SK-N-MC (cell line): ENCODE data around the gene RFX3.

ENCODE experiments used
- DNase-seq: peaks from one replicate; pipeline ENCODE4 v3.0.0-alpha.2; 2011; ENCODE audit warnings: low read depth, low spot score
- H3K27ac ChIP-seq: fragments of 200-600 bp; sonication (generic); 2 replicates; pipeline ENCODE4 v1.5.1; 2016; ENCODE audit warnings: mixed run types
- H3K36me3 ChIP-seq: fragments of 200-600 bp; sonication (generic); 2 replicates; pipeline ENCODE4 v1.6.1; 2017; ENCODE audit warnings: antibody characterized with exemption, low read length, mixed read lengths; ENCODE audit not compliant: insufficient read depth
- H3K4me3 ChIP-seq: fragments of 200-600 bp; sonication (generic); 2 replicates; pipeline ENCODE4 v1.5.1; 2016
- H3K9ac ChIP-seq: fragments of 200-600 bp; sonication (generic); 2 replicates; pipeline ENCODE4 v1.8.0; 2017; ENCODE audit warnings: mixed run types, mixed read lengths; ENCODE audit not compliant: insufficient read length
- H3K9me3 ChIP-seq: fragments of 200-600 bp; sonication (generic); 2 replicates; pipeline ENCODE4 v1.6.1; 2017; ENCODE audit warnings: low read depth, mild to moderate bottlenecking, antibody characterized with exemption, low read length, moderate library complexity, mixed read lengths
- EZH2 ChIP-seq: fragments of 200-600 bp; sonication (generic); IDR thresholded peaks from one replicate; pipeline ENCODE4 v1.6.1; 2017; ENCODE audit warnings: antibody characterized with exemption
- FOXP2 ChIP-seq: optimal IDR thresholded peaks from 2 replicates; pipeline ENCODE3; 2011; ENCODE audit warnings: mild to moderate bottlenecking, moderate library complexity; ENCODE audit not compliant: insufficient read depth; ENCODE audit errors: extremely low read length, control extremely low read depth
- POLR2AphosphoS5 ChIP-seq: IDR thresholded peaks from 2 replicates; pipeline ENCODE4 v1.6.1; 2012; ENCODE audit warnings: mild to moderate bottlenecking, low read depth, low read length, borderline replicate concordance

Gene RFX3

DNA sequence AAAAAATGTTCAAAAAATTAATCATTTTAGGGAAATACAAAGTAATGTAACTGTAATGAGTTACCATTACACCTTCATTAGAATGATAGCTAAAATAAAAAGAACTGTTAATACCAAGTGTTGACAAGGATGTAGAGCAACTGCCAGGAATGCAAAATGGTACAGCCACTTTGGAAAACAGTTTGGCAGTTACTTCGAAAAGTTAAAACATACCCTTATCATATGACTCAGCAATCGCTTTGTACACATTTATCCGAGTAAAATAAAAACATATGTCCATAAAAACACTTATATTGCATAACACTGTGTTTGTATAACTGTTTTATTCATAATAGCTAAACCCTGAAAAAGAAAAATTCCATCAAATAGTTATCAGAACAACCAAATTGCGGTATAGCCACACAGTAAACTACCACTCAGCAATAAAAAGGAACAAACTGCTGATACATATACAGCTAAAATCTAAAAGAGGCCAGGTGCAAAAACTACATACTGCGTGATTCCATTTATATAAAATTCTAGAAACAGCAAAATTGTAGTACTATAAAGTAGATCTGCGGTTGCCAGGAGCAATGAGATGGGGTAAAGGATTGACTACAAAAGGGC is 61.7 kb downstream of the RFX3 start:
- no peak for DNase-seq
- peaks cover 13% of the 10 kb centered on the region for H3K9me3 ChIP-seq
- TF ChIP-seq POLR2AphosphoS5 (no peak), FOXP2 (no peak), EZH2 (no peak)
- no peaks in the 10 kb centered on the region for H3K36me3 ChIP-seq
- no peak overlapping the region for H3K4me3 ChIP-seq
- H3K9ac ChIP-seq = no peak overlapping the region
- peak overlapping the region; percentile 7; the same call in 1 of the 2 replicates for H3K27ac ChIP-seq

DNA sequence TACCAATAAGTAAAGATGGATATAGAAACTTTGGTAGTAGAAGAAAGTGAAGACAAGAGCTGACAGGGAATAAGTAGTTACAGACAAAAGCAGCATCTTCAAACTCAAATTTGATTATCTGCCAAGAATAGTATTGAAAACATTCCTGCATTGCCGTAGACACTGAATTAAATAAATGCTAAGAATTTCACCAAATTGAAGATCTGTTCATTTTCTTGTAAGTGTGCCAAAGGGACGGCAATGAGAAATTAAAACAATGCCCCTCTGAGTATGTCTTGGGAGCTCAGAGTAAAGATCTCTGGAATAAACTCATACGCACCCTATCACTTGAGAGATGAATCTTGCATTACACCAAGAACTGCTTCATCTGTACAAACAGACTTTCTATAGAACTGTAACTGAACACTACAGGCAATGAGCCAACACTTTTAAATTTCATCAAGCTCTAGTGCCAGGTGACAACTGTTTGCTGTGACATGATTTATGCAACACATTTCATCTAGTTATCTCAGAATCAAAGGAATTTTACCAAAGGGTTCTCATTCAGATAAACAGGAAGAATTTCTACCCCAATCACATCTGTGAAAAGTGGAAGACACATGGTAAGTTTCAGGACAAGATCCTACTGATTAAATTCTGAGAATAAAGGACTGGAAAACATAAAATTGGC is 66.9 kb downstream of the RFX3 start:
- Histone ChIP-seq H3K9ac (no peak overlapping the region), H3K9me3 (peaks cover 10% of the 10 kb centered on the region), H3K36me3 (no peaks in the 10 kb centered on the region), H3K4me3 (peak overlapping the region; percentile 6; the same call in 1 of the 2 replicates), H3K27ac (peak overlapping the region; percentile 55)
- no peak for DNase-seq
- TF ChIP-seq EZH2 = no peak
- TF ChIP-seq FOXP2 = no peak
- no peak for TF ChIP-seq POLR2AphosphoS5

DNA sequence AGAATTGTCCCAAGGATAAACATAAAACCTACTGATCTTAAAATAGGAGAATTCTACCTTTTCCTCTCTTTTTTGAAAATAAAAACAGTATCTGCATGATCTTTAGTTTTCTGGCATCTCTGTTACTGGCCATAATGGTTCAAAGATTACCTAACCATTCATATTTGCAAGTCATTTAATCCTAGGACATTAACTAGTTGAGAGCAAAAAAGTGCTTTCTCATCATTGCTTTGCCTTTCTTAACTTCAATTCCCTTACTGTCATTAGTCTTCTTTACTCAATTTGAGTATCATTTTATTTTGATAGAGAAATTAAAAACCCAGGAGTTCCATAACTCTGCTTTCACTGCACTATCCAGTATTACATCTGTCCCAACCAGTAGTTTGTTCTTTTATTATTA is 68.6 kb downstream of the RFX3 start:
- no peak overlapping the region for H3K4me3 ChIP-seq
- TF ChIP-seq EZH2 (no peak), POLR2AphosphoS5 (no peak), FOXP2 (no peak)
- H3K9ac ChIP-seq = no peak overlapping the region
- H3K9me3 ChIP-seq = no peaks in the 10 kb centered on the region; the same call in 1 of the 2 replicates
- H3K27ac ChIP-seq = no peak overlapping the region
- DNase-seq = no peak
- no peaks in the 10 kb centered on the region for H3K36me3 ChIP-seq

DNA sequence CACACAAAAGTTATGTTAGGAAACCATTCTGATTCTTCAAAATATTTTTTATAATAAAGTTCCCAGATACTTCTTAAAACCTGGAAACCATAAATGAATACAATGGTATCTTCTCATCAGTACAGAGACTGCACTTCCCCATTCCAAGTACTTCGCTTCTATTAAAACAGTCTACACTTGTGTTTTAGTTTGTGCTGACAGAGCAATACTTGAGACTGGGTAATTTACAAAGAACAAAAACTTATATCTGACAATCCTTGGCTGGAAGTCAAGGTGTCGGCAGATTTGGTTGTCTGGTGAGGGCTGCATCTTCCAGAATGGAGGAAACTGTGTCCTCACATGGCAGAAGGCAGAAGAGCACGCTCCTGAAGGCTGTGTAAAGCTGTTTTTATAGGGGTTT is 70.1 kb downstream of the RFX3 start:
- TF ChIP-seq EZH2 (no peak), POLR2AphosphoS5 (no peak), FOXP2 (no peak)
- no peak for DNase-seq
- Histone ChIP-seq H3K36me3 (no peaks in the 10 kb centered on the region), H3K4me3 (no peak overlapping the region), H3K9ac (no peak overlapping the region), H3K9me3 (no peaks in the 10 kb centered on the region), H3K27ac (no peak overlapping the region)

DNA sequence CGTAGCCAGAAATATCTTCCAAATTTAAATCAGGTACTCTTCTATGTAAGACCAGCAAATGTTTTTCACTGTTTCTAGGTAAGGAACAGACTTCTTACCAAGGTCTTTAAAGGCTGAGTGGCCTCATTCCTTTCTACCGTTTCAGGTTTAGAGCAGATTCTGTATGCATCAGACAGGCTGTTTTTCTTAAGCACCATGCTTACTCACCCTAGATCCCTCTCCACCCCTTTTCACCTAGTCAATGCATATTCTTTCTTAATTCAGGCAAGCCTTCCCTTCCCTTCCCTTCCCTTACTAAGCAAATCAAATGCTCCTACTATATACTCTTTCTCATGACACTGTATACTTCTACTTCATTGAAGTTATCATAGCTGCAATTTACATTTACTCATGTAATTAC is 70.7 kb downstream of the RFX3 start:
- H3K9me3 ChIP-seq = no peaks in the 10 kb centered on the region
- H3K27ac ChIP-seq = no peak overlapping the region
- no peak for DNase-seq
- no peak overlapping the region for H3K4me3 ChIP-seq
- H3K36me3 ChIP-seq = no peaks in the 10 kb centered on the region
- TF ChIP-seq POLR2AphosphoS5 (no peak), EZH2 (no peak), FOXP2 (no peak)
- no peak overlapping the region for H3K9ac ChIP-seq

DNA sequence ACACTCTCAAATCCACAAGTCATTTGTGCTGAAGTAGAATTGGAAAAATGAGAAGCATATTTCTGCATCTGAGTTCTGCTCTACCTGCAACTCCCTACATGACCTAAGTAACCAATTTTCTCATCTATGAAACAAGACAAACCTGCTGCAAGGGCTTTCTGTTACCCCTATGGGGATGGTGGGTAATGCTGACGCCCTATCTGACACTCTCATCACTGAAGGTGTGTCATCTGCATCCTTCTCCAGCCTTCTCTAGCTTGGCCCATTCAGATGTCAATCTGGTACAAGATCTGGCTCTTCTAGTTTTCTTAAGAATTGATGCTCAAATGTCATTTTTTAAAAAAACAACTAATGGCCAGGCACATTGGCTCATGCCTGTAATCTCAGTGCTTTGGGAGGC is 73.8 kb downstream of the RFX3 start:
- Histone ChIP-seq H3K9me3 (no peaks in the 10 kb centered on the region), H3K27ac (no peak overlapping the region), H3K4me3 (no peak overlapping the region), H3K36me3 (no peaks in the 10 kb centered on the region), H3K9ac (no peak overlapping the region)
- DNase-seq = no peak
- no peak for TF ChIP-seq EZH2
- TF ChIP-seq FOXP2 = no peak
- no peak for TF ChIP-seq POLR2AphosphoS5

DNA sequence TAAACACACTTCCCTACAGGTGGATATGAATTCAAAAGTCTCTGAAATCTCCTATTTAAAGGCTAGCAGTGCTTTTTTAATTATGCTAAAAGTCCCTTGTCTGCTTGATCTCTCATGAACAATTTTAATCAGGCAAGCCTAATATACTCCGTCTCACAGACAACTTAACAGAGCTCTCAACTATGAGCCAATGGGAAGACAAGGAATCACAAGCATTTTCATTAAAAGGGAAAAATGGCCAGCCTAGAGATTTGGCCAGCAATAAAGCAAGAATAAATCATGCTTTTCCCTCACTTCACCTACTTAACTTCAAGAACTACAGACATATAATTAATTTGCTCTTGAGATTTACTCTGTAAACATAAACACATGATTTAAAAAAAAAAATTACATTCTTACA is 78.0 kb downstream of the RFX3 start:
- H3K9me3 ChIP-seq = no peaks in the 10 kb centered on the region
- H3K36me3 ChIP-seq = no peaks in the 10 kb centered on the region
- no peak for TF ChIP-seq FOXP2
- no peak for TF ChIP-seq EZH2
- no peak for TF ChIP-seq POLR2AphosphoS5
- no peak for DNase-seq
- H3K9ac ChIP-seq = no peak overlapping the region
- H3K27ac ChIP-seq = no peak overlapping the region
- no peak overlapping the region for H3K4me3 ChIP-seq

DNA sequence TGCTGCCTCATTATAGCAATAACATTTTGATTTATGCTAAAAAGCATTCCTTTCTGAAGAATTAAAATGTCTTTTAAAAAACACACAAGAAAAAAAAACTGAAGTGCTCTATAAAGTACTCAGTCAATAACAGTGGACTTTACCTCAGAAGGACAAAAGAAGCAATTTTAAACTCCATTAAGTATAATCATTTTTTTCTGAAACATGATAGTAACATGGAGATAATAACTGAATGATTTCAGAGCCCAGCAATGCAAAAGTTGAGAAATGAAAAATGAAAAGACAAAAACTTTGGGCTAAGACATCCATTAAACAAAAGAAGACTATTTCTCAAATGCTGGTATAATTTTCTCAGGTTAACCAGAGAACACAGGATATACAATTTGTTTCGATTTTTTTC is 78.7 kb downstream of the RFX3 start:
- TF ChIP-seq POLR2AphosphoS5 = no peak
- no peak for TF ChIP-seq FOXP2
- TF ChIP-seq EZH2 = no peak
- H3K36me3 ChIP-seq = no peaks in the 10 kb centered on the region
- no peak overlapping the region for H3K27ac ChIP-seq
- no peak overlapping the region for H3K9ac ChIP-seq
- DNase-seq = no peak
- no peak overlapping the region for H3K4me3 ChIP-seq
- H3K9me3 ChIP-seq = no peaks in the 10 kb centered on the region

DNA sequence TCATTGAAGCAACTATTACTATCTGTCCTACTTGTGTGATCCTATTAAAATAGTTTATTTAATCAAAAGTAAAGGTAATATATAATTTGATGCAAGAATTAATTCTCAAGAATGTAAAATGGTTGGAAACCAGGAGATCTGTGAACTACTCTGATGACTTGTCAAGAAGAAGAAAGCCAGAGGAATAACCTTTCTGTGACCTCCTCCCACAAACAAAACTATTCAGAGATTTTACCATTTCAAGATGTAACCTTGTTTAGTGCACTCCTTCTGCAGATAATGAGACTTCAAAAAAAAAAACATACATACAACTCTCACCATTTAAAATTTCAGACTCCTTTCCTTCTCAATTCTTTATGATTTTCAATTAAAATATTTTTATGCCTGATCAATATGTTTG is 79.5 kb downstream of the RFX3 start:
- DNase-seq = no peak
- TF ChIP-seq EZH2 (no peak), POLR2AphosphoS5 (no peak), FOXP2 (no peak)
- Histone ChIP-seq H3K27ac (no peak overlapping the region), H3K9me3 (no peaks in the 10 kb centered on the region), H3K36me3 (no peaks in the 10 kb centered on the region), H3K4me3 (no peak overlapping the region), H3K9ac (no peak overlapping the region)
